Fibroblast of lung (primary cell): ENCODE data around the gene CHST11.

Experiments
- CTCF ChIP-seq, 2 donors: IDR thresholded peaks in 1 of 2; conservative IDR thresholded peaks in 1 of 2; 1 replicate in 1 of 2; 2 replicates in 1 of 2; pipeline ENCODE4 v1.5.1; 2011 to 2012; ENCODE audit warnings: low read length in 2 of 2, control low read depth in 1 of 2, inconsistent platforms in 1 of 2, low read depth in 1 of 2, mild to moderate bottlenecking in 1 of 2
- EZH2 ChIP-seq: IDR thresholded peaks from 2 replicates; pipeline ENCODE4 v1.5.1; 2012; ENCODE audit warnings: low read length, control low read depth, mild to moderate bottlenecking; ENCODE audit errors: missing control alignments

- TF ChIP-seq CTCF (conservative IDR thresholded peaks at IDR 0.05 in 1 of 2, IDR thresholded peaks at IDR 0.05 in 1 of 2; ENCODE audit: low read depth in 1 of 2, low read length in 2 of 2): no peak
- TF ChIP-seq EZH2: no peak
Observed at GRCh38 chr12:104467346-104467837, 10.6 kb downstream of the CHST11 start.
